Liver (tissue), 2 donors: Measurements from ENCODE around the gene SPHK2.
A peak's percentile ranks its signal among the peaks of the same experiment; 100 is the strongest.

Source experiments
- CTCF ChIP-seq: fragments of 150-350 bp; IDR thresholded peaks from 2 replicates; pipeline ENCODE4 v1.5.1; 2017; ENCODE audit warnings: improper control_type of control experiment, low read depth, low read length; ENCODE audit not compliant: missing input control
- YY1 ChIP-seq: IDR thresholded peaks from 2 replicates; pipeline ENCODE4 v1.6.1; 2016; ENCODE audit warnings: antibody characterized with exemption, mild to moderate bottlenecking
- donor health status: healthy.

- TF ChIP-seq CTCF (peak; percentile 74), YY1 (peak; percentile 84)
These were observed 55.9 kb downstream of the SPHK2 start for GRCh38 chr19:48674921-48675824.
